Measurements from ENCODE around the gene SOS2.

SOS2 gene

GRCh38 chr14:50092006-50092555, 139.3 kb downstream of the SOS2 start:
- Histone ChIP-seq H3K9me2 (replicated peaks; ENCODE audit: insufficient read depth, low read length) (no peaks in the 10 kb centered on the region), H3K27me3 (ENCODE audit: low read length) (no peaks in the 10 kb centered on the region), H3K9me3 (ENCODE audit: insufficient read depth, low read length) (no peaks in the 10 kb centered on the region), H4K20me1 (ENCODE audit: low read depth, low read length) (no peaks in the 10 kb centered on the region), H3K27ac (ENCODE audit: low read depth, low read length) (no peak overlapping the region), H3K9ac (ENCODE audit: low read length) (no peak overlapping the region), H3K79me2 (ENCODE audit: insufficient read depth, low read length) (no peaks in the 10 kb centered on the region), H3K4me3 (ENCODE audit: insufficient read depth, low read length, poor library complexity, severe bottlenecking) (no peak overlapping the region), H3F3A (ENCODE audit: insufficient read depth) (no peaks in the 10 kb centered on the region), H2AFZ (ENCODE audit: low read depth, low read length, severe bottlenecking) (no peak overlapping the region), H3K36me3 (ENCODE audit: low read length) (no peaks in the 10 kb centered on the region), H3K4me2 (ENCODE audit: low read depth, low read length, poor library complexity, severe bottlenecking) (no peak overlapping the region)
- no peak for TF ChIP-seq CTCF (IDR thresholded peaks at IDR 0.05; ENCODE audit: insufficient read depth, low read length, poor library complexity, severe bottlenecking)
- no peak for TF ChIP-seq EZH2phosphoT487 (conservative IDR thresholded peaks at IDR 0.05; ENCODE audit: low read length)

GRCh38 chr14:50091240-50091913, 140.0 kb downstream of the SOS2 start:
- no peaks in the 10 kb centered on the region for H3F3A ChIP-seq (ENCODE audit: insufficient read depth)
- no peak overlapping the region for H3K4me3 ChIP-seq (ENCODE audit: insufficient read depth, low read length, poor library complexity, severe bottlenecking)
- no peak overlapping the region for H3K27ac ChIP-seq (ENCODE audit: low read depth, low read length)
- no peaks in the 10 kb centered on the region for H3K79me2 ChIP-seq (ENCODE audit: insufficient read depth, low read length)
- no peaks in the 10 kb centered on the region for H3K27me3 ChIP-seq (ENCODE audit: low read length)
- no peak overlapping the region for H3K4me2 ChIP-seq (ENCODE audit: low read depth, low read length, poor library complexity, severe bottlenecking)
- TF ChIP-seq EZH2phosphoT487 (conservative IDR thresholded peaks at IDR 0.05; ENCODE audit: low read length) (no peak), CTCF (IDR thresholded peaks at IDR 0.05; ENCODE audit: insufficient read depth, low read length, poor library complexity, severe bottlenecking) (no peak)
- no peaks in the 10 kb centered on the region for H3K36me3 ChIP-seq (ENCODE audit: low read length)
- no peaks in the 10 kb centered on the region for H3K9me2 ChIP-seq (replicated peaks; ENCODE audit: insufficient read depth, low read length)
- no peaks in the 10 kb centered on the region for H3K9me3 ChIP-seq (ENCODE audit: insufficient read depth, low read length)
- H4K20me1 ChIP-seq (ENCODE audit: low read depth, low read length), result no peaks in the 10 kb centered on the region
- H2AFZ ChIP-seq (ENCODE audit: low read depth, low read length, severe bottlenecking), result no peak overlapping the region
- H3K9ac ChIP-seq (ENCODE audit: low read length), result no peak overlapping the region

- Histone ChIP-seq H3K4me3 (ENCODE audit: insufficient read depth, low read length, poor library complexity, severe bottlenecking) (no peak overlapping the region), H4K20me1 (ENCODE audit: low read depth, low read length) (no peaks in the 10 kb centered on the region), H3K79me2 (ENCODE audit: insufficient read depth, low read length) (no peaks in the 10 kb centered on the region), H3K4me2 (ENCODE audit: low read depth, low read length, poor library complexity, severe bottlenecking) (no peak overlapping the region), H3K9me2 (replicated peaks; ENCODE audit: insufficient read depth, low read length) (no peaks in the 10 kb centered on the region), H2AFZ (ENCODE audit: low read depth, low read length, severe bottlenecking) (no peak overlapping the region), H3K9ac (ENCODE audit: low read length) (no peak overlapping the region), H3K27ac (ENCODE audit: low read depth, low read length) (no peak overlapping the region), H3F3A (ENCODE audit: insufficient read depth) (no peaks in the 10 kb centered on the region), H3K36me3 (ENCODE audit: low read length) (no peaks in the 10 kb centered on the region), H3K9me3 (ENCODE audit: insufficient read depth, low read length) (no peaks in the 10 kb centered on the region), H3K27me3 (ENCODE audit: low read length) (no peaks in the 10 kb centered on the region)
- TF ChIP-seq CTCF (IDR thresholded peaks at IDR 0.05; ENCODE audit: insufficient read depth, low read length, poor library complexity, severe bottlenecking), result no peak
- TF ChIP-seq EZH2phosphoT487 (conservative IDR thresholded peaks at IDR 0.05; ENCODE audit: low read length), result no peak
Measured at GRCh38 chr14:50089208-50089607, 142.2 kb downstream of the SOS2 start.

Data from SU-DHL-6 (cell line).